Astrocyte (in vitro differentiated cells and primary cell): Measurements from ENCODE around the gene B3GALT6.

Experiments
- CTCF ChIP-seq: IDR thresholded peaks from 2 replicates; pipeline ENCODE4 v1.5.1; 2011; ENCODE audit warnings: low read depth, mild to moderate bottlenecking, inconsistent platforms, low read length, moderate library complexity; ENCODE audit not compliant: insufficient read depth
- EZH2 ChIP-seq: IDR thresholded peaks from 2 replicates; pipeline ENCODE4 v1.6.1; 2012; ENCODE audit warnings: mild to moderate bottlenecking, low read length, inconsistent platforms; ENCODE audit not compliant: insufficient read depth

GRCh38 chr1:1187938-1188337 is 44.1 kb upstream of the B3GALT6 start:
- TF ChIP-seq CTCF (no peak), EZH2 (no peak)
